Measurements from ENCODE around the gene ZNF648. TPM values are rescaled to one million over a fixed set of nuclear protein-coding genes. Genes with fewer than 3 reads are reported as not detected.

ZNF648 gene
- total RNA-seq, 1 donor from 2014 or later = not detected

- no peak overlapping the region for H3K4me3 ChIP-seq
- TF ChIP-seq POLR2A (IDR thresholded peaks at IDR 0.05) (no peak), CTCF (IDR thresholded peaks at IDR 0.05) (no peak), POLR2AphosphoS5 (IDR thresholded peaks at IDR 0.05; ENCODE audit: insufficient read depth in 1 of 2, low read depth in 1 of 2) (no peak)
- H3K9me3 ChIP-seq = no peaks in the 10 kb centered on the region
- H3K36me3 ChIP-seq = no peaks in the 10 kb centered on the region
- no peak for DNase-seq (ENCODE audit: extremely low spot score in 2 of 2)
- H3K27me3 ChIP-seq = no peaks in the 10 kb centered on the region
- H3K27ac ChIP-seq = no peak overlapping the region
- intact Hi-C loops (cut with DNase I) = no loop called here
- H3K4me1 ChIP-seq = no peaks in the 10 kb centered on the region
These were observed 3.1 kb upstream of the ZNF648 start for GRCh38 chr1:182064611-182065010.

GRCh38 chr1:182062223-182062622 lies 711 bp upstream of the ZNF648 start:
- H3K36me3 ChIP-seq = no peaks in the 10 kb centered on the region
- TF ChIP-seq POLR2A (IDR thresholded peaks at IDR 0.05) (no peak), CTCF (IDR thresholded peaks at IDR 0.05) (no peak), POLR2AphosphoS5 (IDR thresholded peaks at IDR 0.05; ENCODE audit: insufficient read depth in 1 of 2, low read depth in 1 of 2) (no peak)
- DNase-seq (ENCODE audit: extremely low spot score in 2 of 2) = no peak
- intact Hi-C loops (cut with DNase I) = no loop called here
- H3K27me3 ChIP-seq = no peaks in the 10 kb centered on the region
- no peak overlapping the region for H3K4me3 ChIP-seq
- no peak overlapping the region for H3K27ac ChIP-seq
- no peaks in the 10 kb centered on the region for H3K4me1 ChIP-seq
- no peaks in the 10 kb centered on the region for H3K9me3 ChIP-seq

- no peak for DNase-seq (ENCODE audit: extremely low spot score in 2 of 2)
- Histone ChIP-seq H3K4me3 (no peak overlapping the region), H3K27ac (no peak overlapping the region), H3K9me3 (no peaks in the 10 kb centered on the region), H3K27me3 (no peaks in the 10 kb centered on the region), H3K4me1 (no peaks in the 10 kb centered on the region), H3K36me3 (no peaks in the 10 kb centered on the region)
- intact Hi-C loops (cut with DNase I) = no loop called here
- TF ChIP-seq CTCF (IDR thresholded peaks at IDR 0.05) (no peak), POLR2A (IDR thresholded peaks at IDR 0.05) (no peak), POLR2AphosphoS5 (IDR thresholded peaks at IDR 0.05; ENCODE audit: insufficient read depth in 1 of 2, low read depth in 1 of 2) (no peak)
These were observed 635 bp downstream of the ZNF648 start for GRCh38 chr1:182060877-182061276.

- no peaks in the 10 kb centered on the region for H3K9me3 ChIP-seq
- H3K27me3 ChIP-seq = no peaks in the 10 kb centered on the region
- TF ChIP-seq POLR2A (IDR thresholded peaks at IDR 0.05) (no peak), POLR2AphosphoS5 (IDR thresholded peaks at IDR 0.05; ENCODE audit: insufficient read depth in 1 of 2, low read depth in 1 of 2) (no peak), CTCF (IDR thresholded peaks at IDR 0.05) (no peak)
- no peaks in the 10 kb centered on the region for H3K36me3 ChIP-seq
- intact Hi-C loops (cut with DNase I) = no loop called here
- H3K4me1 ChIP-seq = no peaks in the 10 kb centered on the region
- no peak overlapping the region for H3K4me3 ChIP-seq
- DNase-seq (ENCODE audit: extremely low spot score in 2 of 2) = no peak
- no peak overlapping the region for H3K27ac ChIP-seq
These were observed 1.6 kb downstream of the ZNF648 start for GRCh38 chr1:182059936-182060335.

GRCh38 chr1:182056601-182057366 lies 4.7 kb downstream of the ZNF648 start:
- intact Hi-C loops (cut with DNase I) = no loop called here
- no peak for DNase-seq (ENCODE audit: extremely low spot score in 2 of 2)
- Histone ChIP-seq H3K9me3 (no peaks in the 10 kb centered on the region), H3K27ac (no peak overlapping the region), H3K27me3 (no peaks in the 10 kb centered on the region), H3K36me3 (no peaks in the 10 kb centered on the region), H3K4me1 (no peaks in the 10 kb centered on the region), H3K4me3 (no peak overlapping the region)
- TF ChIP-seq POLR2AphosphoS5 (IDR thresholded peaks at IDR 0.05; ENCODE audit: insufficient read depth in 1 of 2, low read depth in 1 of 2) = no peak
- TF ChIP-seq CTCF (IDR thresholded peaks at IDR 0.05) = no peak
- no peak for TF ChIP-seq POLR2A (IDR thresholded peaks at IDR 0.05)

All from vagina (tissue), 2 donors.